H9 (cell line): ENCODE measurements around the gene RASAL1. TPM values are rescaled to one million over a fixed set of nuclear protein-coding genes. Genes with fewer than 3 reads are reported as not detected.
"Not testable (repeated sequence)": the region's sequence is repeated elsewhere in the genome, so short reads cannot be mapped to it uniquely, and the experiment has no call there.

ENCODE experiments used
- DNase-seq: peaks from one replicate; pipeline ENCODE4 v3.0.0-alpha.2; 2017
- H2AFZ ChIP-seq: one replicate; pipeline ENCODE4 v1.6.1; 2013; ENCODE audit warnings: mild to moderate bottlenecking, low read length, control low read depth, moderate library complexity
- H2AK5ac ChIP-seq: 2 replicates; pipeline ENCODE4 v1.6.1; 2013; ENCODE audit warnings: low read length, control low read depth, mixed read lengths; ENCODE audit not compliant: insufficient read length
- H2BK120ac ChIP-seq: one replicate; pipeline ENCODE4 v1.6.1; 2013; ENCODE audit warnings: low read depth, mild to moderate bottlenecking, low read length, control low read depth, inconsistent platforms; ENCODE audit not compliant: poor library complexity, severe bottlenecking
- H2BK12ac ChIP-seq: 2 replicates; pipeline ENCODE4 v1.6.1; 2013; ENCODE audit warnings: low read length, control low read depth, mixed read lengths, low read depth; ENCODE audit not compliant: insufficient read length
- H2BK15ac ChIP-seq: 2 replicates; pipeline ENCODE4 v1.6.1; 2013; ENCODE audit warnings: low read depth, low read length, control low read depth
- H2BK20ac ChIP-seq: one replicate; pipeline ENCODE4 v1.6.1; 2013; ENCODE audit warnings: low read depth, mild to moderate bottlenecking, low read length, control low read depth, inconsistent platforms; ENCODE audit not compliant: poor library complexity, severe bottlenecking
- H2BK5ac ChIP-seq: 2 replicates; pipeline ENCODE4 v1.6.1; 2013; ENCODE audit warnings: low read length, control low read depth, mixed read lengths; ENCODE audit not compliant: insufficient read length
- H3K14ac ChIP-seq: 2 replicates; pipeline ENCODE4 v1.6.1; 2013; ENCODE audit warnings: low read length, control low read depth; ENCODE audit not compliant: insufficient read depth
- H3K18ac ChIP-seq: 2 replicates; pipeline ENCODE4 v1.6.1; 2013; ENCODE audit warnings: low read depth, mild to moderate bottlenecking, mixed read lengths, low read length, control low read depth; ENCODE audit not compliant: insufficient read length
- H3K23ac ChIP-seq: 2 replicates; pipeline ENCODE4 v1.6.1; 2013; ENCODE audit warnings: low read length, control low read depth, mixed read lengths, low read depth; ENCODE audit not compliant: insufficient read length
- H3K23me2 ChIP-seq: 2 replicates; pipeline ENCODE4 v1.6.1; 2013; ENCODE audit warnings: low read depth, mild to moderate bottlenecking, mixed read lengths, low read length, control low read depth; ENCODE audit not compliant: insufficient read length, poor library complexity, severe bottlenecking
- H3K27ac ChIP-seq: 2 replicates; pipeline ENCODE4 v1.5.1; 2013; ENCODE audit warnings: low read length, control low read depth, mixed read lengths, low read depth; ENCODE audit not compliant: insufficient read length
- H3K27me3 ChIP-seq: 2 replicates; pipeline ENCODE4 v1.6.1; 2013; ENCODE audit warnings: low read length, control low read depth, inconsistent platforms; ENCODE audit not compliant: insufficient read depth
- H3K4ac ChIP-seq: 2 replicates; pipeline ENCODE4 v1.6.1; 2013; ENCODE audit warnings: low read depth, mild to moderate bottlenecking, control low read depth, inconsistent platforms, low read length, moderate library complexity
- H3K4me1 ChIP-seq: 2 replicates; pipeline ENCODE4 v1.6.1; 2013; ENCODE audit warnings: low read length, control low read depth, inconsistent platforms; ENCODE audit not compliant: insufficient read depth
- H3K4me2 ChIP-seq: 2 replicates; pipeline ENCODE4 v1.6.1; 2013; ENCODE audit warnings: low read length, control low read depth, mixed read lengths; ENCODE audit not compliant: insufficient read length, insufficient read depth
- H3K56ac ChIP-seq: 2 replicates; pipeline ENCODE4 v1.6.1; 2013; ENCODE audit warnings: low read depth, mild to moderate bottlenecking, mixed read lengths, low read length, control low read depth; ENCODE audit not compliant: insufficient read length
- H3K79me1 ChIP-seq: 2 replicates; pipeline ENCODE4 v1.6.1; 2013; ENCODE audit warnings: low read depth, mild to moderate bottlenecking, moderate library complexity, low read length, control low read depth, inconsistent platforms; ENCODE audit not compliant: insufficient read depth, poor library complexity, severe bottlenecking
- H3K79me2 ChIP-seq: 2 replicates; pipeline ENCODE4 v1.6.1; 2013; ENCODE audit warnings: low read length, control low read depth, inconsistent platforms; ENCODE audit not compliant: insufficient read depth
- H3K9ac ChIP-seq: 2 replicates; pipeline ENCODE4 v1.6.1; 2013; ENCODE audit warnings: low read length, control low read depth, mixed read lengths; ENCODE audit not compliant: insufficient read length; ENCODE audit errors: extremely low read depth
- H3K9me3 ChIP-seq: one replicate; pipeline ENCODE4 v1.6.1; 2013; ENCODE audit warnings: low read depth, low read length, inconsistent platforms; ENCODE audit not compliant: control insufficient read depth
- H3T11ph ChIP-seq: one replicate; pipeline ENCODE4 v1.6.1; 2013; ENCODE audit warnings: mild to moderate bottlenecking, low read length, control low read depth, inconsistent platforms
- H4K20me1 ChIP-seq: one replicate; pipeline ENCODE4 v1.6.1; 2013; ENCODE audit not compliant: control insufficient read depth, insufficient read length, insufficient read depth
- H4K5ac ChIP-seq: 2 replicates; pipeline ENCODE4 v1.6.1; 2013; ENCODE audit warnings: low read depth, mild to moderate bottlenecking, mixed read lengths, low read length, control low read depth; ENCODE audit not compliant: insufficient read length
- H4K8ac ChIP-seq: replicated peaks from 2 replicates; pipeline ENCODE4 v1.6.1; 2013; ENCODE audit warnings: low read length, control low read depth, mixed read lengths, low read depth; ENCODE audit not compliant: insufficient read length
- H4K91ac ChIP-seq: 2 replicates; pipeline ENCODE4 v1.6.1; 2013; ENCODE audit warnings: low read depth, mild to moderate bottlenecking, moderate library complexity, mixed read lengths, low read length, control low read depth; ENCODE audit not compliant: insufficient read length
- H3K27ac Mint-ChIP-seq, 3 experiments: 2 replicates in 2 of 3; 3 replicates in 1 of 3; pipeline ENCODE4 v1.8.0; 2020 to 2021; ENCODE audit warnings: mixed read lengths in 3 of 3, mild to moderate bottlenecking in 1 of 3, moderate library complexity in 1 of 3
- H3K27me3 Mint-ChIP-seq: 2 replicates; pipeline ENCODE4 v1.8.0; 2021; ENCODE audit warnings: low read depth, mild to moderate bottlenecking, moderate library complexity, mixed read lengths
- H3K36me3 Mint-ChIP-seq, 3 experiments: 2 replicates in 2 of 3; 3 replicates in 1 of 3; pipeline ENCODE4 v1.8.0; 2020 to 2021; ENCODE audit warnings: low read depth in 3 of 3, mixed read lengths in 3 of 3; ENCODE audit not compliant: insufficient read depth in 1 of 3
- H3K4me1 Mint-ChIP-seq, 2 experiments: 2 replicates each; pipeline ENCODE4 v1.8.0; 2020; ENCODE audit warnings: mixed read lengths in 2 of 2
- H3K4me3 Mint-ChIP-seq, 2 experiments: 2 replicates in 1 of 2; 3 replicates in 1 of 2; pipeline ENCODE4 v1.8.0; 2020 to 2021; ENCODE audit warnings: mild to moderate bottlenecking in 2 of 2, mixed read lengths in 2 of 2, moderate library complexity in 1 of 2
- H3K9me3 Mint-ChIP-seq, 2 experiments: 2 replicates in 1 of 2; 3 replicates in 1 of 2; pipeline ENCODE4 v1.8.0; 2020; ENCODE audit warnings: mild to moderate bottlenecking in 2 of 2, mixed read lengths in 2 of 2, moderate library complexity in 1 of 2
- CTCF ChIP-seq: fragments of 200-600 bp; sonication (generic); conservative IDR thresholded peaks from 3 replicates; pipeline ENCODE4 v1.8.0; 2021; ENCODE audit warnings: antibody characterized with exemption, mild to moderate bottlenecking
- WGBS: extraction: QIAGEN DNeasy Blood & Tissue Kit; methylation state at CpG from one replicate; pipeline ENCODE4 v1.1.7; 2013; ENCODE audit warnings: missing lambda C conversion rate, low lambda C conversion rate, mixed read lengths; ENCODE audit not compliant: insufficient read length; ENCODE audit errors: extremely low coverage; 5-methylcytosine and 5-hydroxymethylcytosine counted together
- total RNA-seq: library from RNA; stranded (reverse); gene quantifications from 2 replicates; pipeline ENCODE4 v1.2.1, GENCODE V29; 2021

RASAL1 gene
- total RNA-seq, 1 experiment from 2014 or later, result 2.3 TPM

GRCh38 chr12:113118142-113118541 is 17.4 kb downstream of the RASAL1 start:
- no peaks in the 10 kb centered on the region for H3K27me3 ChIP-seq
- H3K79me1 ChIP-seq, result no peaks in the 10 kb centered on the region
- no peak overlapping the region for H3K18ac ChIP-seq
- H4K8ac ChIP-seq, result no peak overlapping the region
- Mint-ChIP-seq H3K4me1 (peaks cover 2 to 11% of the 10 kb centered on the region in 2 experiments; a peak in 3 of 4 replicates), H3K27ac (no peak overlapping the region), H3K9me3 (peaks cover 1 to 5% of the 10 kb centered on the region in 2 experiments; a peak in 4 of 5 replicates), H3K36me3 (peaks cover under 1 to 5% (median under 1%) of the 10 kb centered on the region in 3 experiments; a peak in 4 of 7 replicates), H3K27me3 (peaks cover 3% of the 10 kb centered on the region), H3K4me3 (no peak overlapping the region)
- no peak overlapping the region for H2BK12ac ChIP-seq
- no peak overlapping the region for H2AK5ac ChIP-seq
- H2AFZ ChIP-seq, result no peak overlapping the region
- H3K23me2 ChIP-seq, result no peaks in the 10 kb centered on the region
- H4K20me1 ChIP-seq, result no peaks in the 10 kb centered on the region
- H3K14ac ChIP-seq, result no peak overlapping the region
- H2BK20ac ChIP-seq, result no peak overlapping the region
- H4K5ac ChIP-seq, result no peak overlapping the region
- no peaks in the 10 kb centered on the region for H3K9me3 ChIP-seq
- no peak overlapping the region for H3K9ac ChIP-seq
- H3K4me2 ChIP-seq, result no peak overlapping the region
- no peak overlapping the region for H2BK15ac ChIP-seq
- H2BK5ac ChIP-seq, result no peak overlapping the region
- no peak for DNase-seq
- no peaks in the 10 kb centered on the region for H3K79me2 ChIP-seq
- TF ChIP-seq CTCF, result no peak
- no peak overlapping the region for H4K91ac ChIP-seq
- no peak overlapping the region for H3K4ac ChIP-seq
- no peaks in the 10 kb centered on the region for H3K4me1 ChIP-seq
- H3K56ac ChIP-seq, result no peak overlapping the region
- no peak overlapping the region for H3T11ph ChIP-seq
- no CpG with 5 or more reads among the region's 1 CpG for WGBS
- H3K23ac ChIP-seq, result no peak overlapping the region
- H2BK120ac ChIP-seq, result no peak overlapping the region
- no peak overlapping the region for H3K27ac ChIP-seq

GRCh38 chr12:113117684-113118083 is 17.9 kb downstream of the RASAL1 start:
- not testable (repeated sequence) for H3K79me1 ChIP-seq, H3K9ac ChIP-seq, H3K4me3 Mint-ChIP-seq, H3K27ac ChIP-seq, H4K20me1 ChIP-seq, H3T11ph ChIP-seq, H2AK5ac ChIP-seq, H3K36me3 Mint-ChIP-seq, H4K91ac ChIP-seq, H3K4ac ChIP-seq, H3K14ac ChIP-seq, H3K4me2 ChIP-seq, H3K23me2 ChIP-seq, H2BK120ac ChIP-seq, H3K9me3 Mint-ChIP-seq, H3K56ac ChIP-seq, H3K27me3 ChIP-seq, H2AFZ ChIP-seq, H2BK5ac ChIP-seq, H3K27me3 Mint-ChIP-seq, H3K9me3 ChIP-seq, H3K4me1 ChIP-seq, H2BK12ac ChIP-seq, H3K27ac Mint-ChIP-seq, H2BK20ac ChIP-seq, H3K18ac ChIP-seq, H4K8ac ChIP-seq, H2BK15ac ChIP-seq, H3K23ac ChIP-seq, DNase-seq, H4K5ac ChIP-seq, H3K79me2 ChIP-seq
- WGBS, result no CpG with 5 or more reads among the region's 8 CpGs
- H3K4me1 Mint-ChIP-seq, result peaks cover 2 to 11% of the 10 kb centered on the region in 2 experiments; a peak in 3 of 4 replicates
